ENCODE data around the gene CHST1. TPM values are rescaled to one million over a fixed set of nuclear protein-coding genes. Genes with fewer than 3 reads are reported as not detected.

Gene CHST1
- total RNA-seq, 1 donor, result 0.43 TPM

DNA sequence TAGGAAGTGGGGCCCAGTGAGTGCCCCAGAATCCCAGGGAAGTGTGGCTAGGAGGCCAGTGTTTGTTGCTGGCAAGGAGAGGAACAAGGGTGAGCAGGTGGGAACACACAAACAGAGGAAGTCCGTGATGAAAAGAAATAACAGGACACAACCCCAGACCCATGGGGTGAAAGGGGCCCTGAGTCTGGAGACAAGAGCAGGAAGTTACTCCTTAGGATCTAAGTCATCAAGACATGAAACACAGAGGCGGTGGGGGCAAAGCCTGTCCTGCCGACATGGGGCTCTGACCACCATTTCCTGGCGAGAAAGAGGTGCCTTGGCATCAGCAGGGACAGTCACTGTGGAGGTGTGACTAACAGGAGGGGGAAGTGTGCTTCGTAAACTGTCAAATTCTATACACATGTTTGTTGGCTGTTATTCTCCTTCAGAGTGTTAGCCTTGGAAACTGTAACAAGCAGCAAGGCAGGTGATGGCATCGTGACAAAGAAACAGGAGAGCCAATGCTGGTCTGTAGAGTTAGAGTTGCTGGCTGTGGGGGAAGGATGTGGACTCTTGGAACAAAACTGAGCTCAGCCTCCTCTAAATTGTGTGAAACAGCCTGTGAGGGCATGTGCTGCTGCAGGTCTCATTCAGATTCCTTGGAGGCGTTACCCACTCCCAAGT is 21.7 kb downstream of the CHST1 start:
- H3K4me3 ChIP-seq (ENCODE audit: low read depth, low read length), result no peak overlapping the region
- DNase-seq (ENCODE audit: low read depth), result no peak
- TF ChIP-seq, protein P1, sequence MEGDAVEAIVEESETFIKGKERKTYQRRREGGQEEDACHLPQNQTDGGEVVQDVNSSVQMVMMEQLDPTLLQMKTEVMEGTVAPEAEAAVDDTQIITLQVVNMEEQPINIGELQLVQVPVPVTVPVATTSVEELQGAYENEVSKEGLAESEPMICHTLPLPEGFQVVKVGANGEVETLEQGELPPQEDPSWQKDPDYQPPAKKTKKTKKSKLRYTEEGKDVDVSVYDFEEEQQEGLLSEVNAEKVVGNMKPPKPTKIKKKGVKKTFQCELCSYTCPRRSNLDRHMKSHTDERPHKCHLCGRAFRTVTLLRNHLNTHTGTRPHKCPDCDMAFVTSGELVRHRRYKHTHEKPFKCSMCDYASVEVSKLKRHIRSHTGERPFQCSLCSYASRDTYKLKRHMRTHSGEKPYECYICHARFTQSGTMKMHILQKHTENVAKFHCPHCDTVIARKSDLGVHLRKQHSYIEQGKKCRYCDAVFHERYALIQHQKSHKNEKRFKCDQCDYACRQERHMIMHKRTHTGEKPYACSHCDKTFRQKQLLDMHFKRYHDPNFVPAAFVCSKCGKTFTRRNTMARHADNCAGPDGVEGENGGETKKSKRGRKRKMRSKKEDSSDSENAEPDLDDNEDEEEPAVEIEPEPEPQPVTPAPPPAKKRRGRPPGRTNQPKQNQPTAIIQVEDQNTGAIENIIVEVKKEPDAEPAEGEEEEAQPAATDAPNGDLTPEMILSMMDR (IDR thresholded peaks at IDR 0.05; ENCODE audit: insufficient read depth, low read depth, low read length), result no peak

DNA sequence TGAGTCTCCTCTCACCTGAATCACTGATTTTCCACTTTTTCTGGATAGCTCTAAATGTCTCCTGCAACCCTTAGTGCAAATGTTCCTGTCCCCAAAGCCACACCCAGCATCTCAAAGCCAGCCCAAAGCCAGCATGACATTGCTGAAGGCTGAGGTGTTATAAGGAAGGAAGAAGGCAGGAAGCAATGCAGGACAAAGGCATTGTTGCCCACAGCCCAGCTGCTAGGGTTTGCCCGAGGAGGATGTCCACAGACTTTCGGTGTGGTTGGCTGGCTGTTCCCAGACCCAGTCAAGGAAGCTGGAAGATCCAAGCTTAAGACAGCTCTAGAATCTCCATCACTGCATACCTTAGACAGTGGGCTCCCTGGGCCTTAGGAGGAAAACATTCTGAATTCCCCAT is 23.5 kb downstream of the CHST1 start:
- TF ChIP-seq, protein P1 (IDR thresholded peaks at IDR 0.05; ENCODE audit: insufficient read depth, low read depth, low read length), result no peak
- no peak for DNase-seq (ENCODE audit: low read depth)
- no peak overlapping the region for H3K4me3 ChIP-seq (ENCODE audit: low read depth, low read length)

DNA sequence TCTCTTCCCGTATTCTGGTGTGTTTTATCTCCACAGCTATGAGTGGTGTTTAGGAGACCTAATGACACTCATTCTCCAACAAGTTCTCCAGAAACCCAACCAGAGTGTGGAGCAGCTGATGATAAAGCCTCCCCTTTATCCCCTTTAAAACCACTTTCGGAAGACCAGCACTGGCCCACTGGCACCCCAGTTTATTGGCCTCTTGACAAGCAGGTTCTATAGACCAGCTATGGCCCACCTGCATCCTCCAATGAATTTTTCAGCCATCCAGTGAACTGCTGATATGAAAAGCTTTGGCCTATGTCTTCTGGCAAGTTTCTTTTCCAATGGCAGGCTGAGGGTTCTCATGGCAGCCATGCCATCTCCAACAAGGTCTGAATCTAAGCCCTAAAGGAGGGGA is 27.4 kb downstream of the CHST1 start:
- TF ChIP-seq, protein P1 (IDR thresholded peaks at IDR 0.05; ENCODE audit: insufficient read depth, low read depth, low read length), result no peak
- no peak for DNase-seq (ENCODE audit: low read depth)
- H3K4me3 ChIP-seq (ENCODE audit: low read depth, low read length), result no peak overlapping the region

DNA sequence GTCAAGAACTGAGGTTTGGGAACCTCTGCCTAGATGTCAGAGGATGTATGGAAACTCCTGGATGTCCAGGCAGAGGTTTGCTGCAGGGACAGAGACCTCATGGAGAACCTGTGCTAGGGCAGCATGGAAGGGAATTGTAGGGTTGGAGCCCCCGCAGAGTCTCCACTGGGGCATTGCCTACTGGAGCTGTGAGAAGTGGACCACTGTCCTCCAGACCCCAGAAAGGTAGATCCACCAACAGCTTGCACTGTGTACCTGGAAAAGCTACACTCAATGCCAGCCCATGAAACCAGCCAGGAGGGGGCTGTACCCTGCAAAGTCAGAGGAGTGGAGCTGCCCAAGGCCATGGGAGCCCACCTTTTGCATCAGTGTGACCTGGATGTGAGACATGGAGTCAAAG is 29.5 kb downstream of the CHST1 start:
- TF ChIP-seq, protein P1 (IDR thresholded peaks at IDR 0.05; ENCODE audit: insufficient read depth, low read depth, low read length), result no peak
- H3K4me3 ChIP-seq (ENCODE audit: low read depth, low read length), result no peak overlapping the region

DNA sequence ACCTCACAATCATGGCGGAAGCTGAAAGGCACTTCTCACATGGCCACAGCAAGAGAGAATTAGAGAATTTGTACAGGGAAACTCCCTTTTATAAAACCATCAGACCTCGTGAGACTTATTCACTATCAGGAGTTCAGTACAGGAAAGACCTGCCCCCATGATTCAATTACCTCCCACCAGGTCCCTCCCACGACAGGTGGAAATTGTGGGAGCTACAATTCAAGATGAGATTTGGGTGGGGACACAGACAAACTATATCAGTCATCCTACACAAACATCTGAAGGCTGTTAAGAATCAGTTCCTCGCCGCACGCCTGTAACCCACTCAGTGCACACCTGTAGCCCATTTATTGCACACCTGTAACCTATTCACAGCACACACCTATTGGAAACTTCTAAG is 39.8 kb downstream of the CHST1 start:
- no peak for DNase-seq (ENCODE audit: low read depth)
- no peak overlapping the region for H3K4me3 ChIP-seq (ENCODE audit: low read depth, low read length)
- TF ChIP-seq, protein P1 (IDR thresholded peaks at IDR 0.05; ENCODE audit: insufficient read depth, low read depth, low read length), result no peak

More for the DNA sequence above, 29.5 kb downstream of the CHST1 start:
- no peak for DNase-seq (ENCODE audit: low read depth)

DNA sequence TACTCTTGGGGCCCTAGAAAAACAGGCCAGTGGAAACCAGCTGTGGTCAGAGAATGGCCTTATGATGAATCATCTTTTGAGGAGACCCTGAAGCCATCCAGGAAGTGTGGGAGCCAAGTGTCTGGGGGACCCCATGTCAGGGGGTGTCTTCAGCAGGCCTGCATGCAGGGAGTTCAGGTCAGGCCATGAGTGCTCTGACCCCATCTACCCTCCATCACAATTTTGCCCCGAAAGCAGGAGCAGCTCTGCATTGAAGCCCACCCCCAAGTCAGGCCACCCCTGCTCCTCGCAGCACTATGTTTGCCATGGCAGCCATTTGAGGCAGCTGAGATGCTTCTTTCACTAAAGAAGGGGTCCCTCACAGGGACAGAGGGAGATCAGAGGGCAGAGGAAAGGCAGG is 41.3 kb downstream of the CHST1 start:
- no peak for DNase-seq (ENCODE audit: low read depth)
- H3K4me3 ChIP-seq (ENCODE audit: low read depth, low read length), result no peak overlapping the region
- TF ChIP-seq, protein P1 (IDR thresholded peaks at IDR 0.05; ENCODE audit: insufficient read depth, low read depth, low read length), result no peak

DNA sequence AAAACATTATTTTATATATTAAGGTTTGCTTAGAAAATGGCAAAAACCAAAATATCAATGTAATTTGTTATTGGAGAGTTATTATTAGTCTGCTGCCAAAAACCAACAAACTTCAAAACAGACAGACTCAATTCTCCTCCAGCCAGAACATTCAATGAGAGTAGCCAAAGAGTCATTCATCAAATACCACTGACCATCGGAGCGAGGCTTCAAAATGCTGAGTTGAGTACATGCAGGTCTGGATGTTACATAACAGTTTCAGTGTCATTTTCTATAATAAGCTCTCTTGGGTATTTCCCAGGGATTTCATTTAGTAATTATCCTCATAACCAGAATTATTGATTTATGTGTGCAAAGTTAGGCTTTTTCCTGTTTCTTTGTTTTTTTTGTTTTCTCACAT is 42.6 kb downstream of the CHST1 start:
- TF ChIP-seq, protein P1 (IDR thresholded peaks at IDR 0.05; ENCODE audit: insufficient read depth, low read depth, low read length), result no peak

More for the DNA sequence above, 42.6 kb downstream of the CHST1 start:
- no peak for DNase-seq (ENCODE audit: low read depth)
- H3K4me3 ChIP-seq (ENCODE audit: low read depth, low read length), result no peak overlapping the region
